Natural killer cell (primary cell): ENCODE measurements around the gene CCNJL. TPM values are rescaled to one million over a fixed set of nuclear protein-coding genes. Genes with fewer than 3 reads are reported as not detected.

Experiments
- ATAC-seq, 3 donors: fragments of 150-1000 bp in 2 of 3; fragments of 200-7000 bp in 1 of 3; cut with Tn5 transposase; 1 replicate in 1 of 3; 2 replicates in 2 of 3; pipeline ENCODE4 v1.10.0; 2021; ENCODE audit warnings: mild to moderate bottlenecking in 2 of 3, moderate library complexity in 2 of 3
- DNase-seq, 2 donors: peaks; one replicate each; pipeline versions ENCODE4 v3.0.0 to v3.0.0-alpha.2; 2013 to 2021; ENCODE audit warnings: mixed read lengths in 1 of 2
- H3K27ac ChIP-seq: one replicate; pipeline ENCODE4 v1.5.1; 2013; ENCODE audit warnings: mild to moderate bottlenecking, low read length
- H3K27me3 ChIP-seq: one replicate; pipeline ENCODE4 v1.6.1; 2013; ENCODE audit warnings: low read length; ENCODE audit not compliant: control insufficient read depth, insufficient read depth
- H3K36me3 ChIP-seq: one replicate; pipeline ENCODE4 v1.6.1; 2013; ENCODE audit warnings: low read length; ENCODE audit not compliant: control insufficient read depth, insufficient read depth
- H3K4me1 ChIP-seq: one replicate; pipeline ENCODE4 v1.6.1; 2013; ENCODE audit warnings: low read length; ENCODE audit not compliant: control insufficient read depth, insufficient read depth
- H3K4me3 ChIP-seq: one replicate; pipeline ENCODE4 v1.5.1; 2013; ENCODE audit warnings: low read length
- H3K9me3 ChIP-seq: one replicate; pipeline ENCODE4 v1.6.1; 2013; ENCODE audit warnings: low read length; ENCODE audit not compliant: control insufficient read depth, insufficient read depth
- H3K27ac Mint-ChIP-seq, 2 donors: one replicate each; pipeline ENCODE4 v1.8.0; 2022; ENCODE audit warnings: mild to moderate bottlenecking in 2 of 2, mixed read lengths in 2 of 2, moderate library complexity in 1 of 2
- H3K27me3 Mint-ChIP-seq, 2 donors: one replicate each; pipeline ENCODE4 v1.8.0; 2022; ENCODE audit warnings: low read depth in 2 of 2, mixed read lengths in 2 of 2
- H3K36me3 Mint-ChIP-seq: one replicate; pipeline ENCODE4 v1.8.0; 2022; ENCODE audit warnings: mixed read lengths
- H3K4me1 Mint-ChIP-seq, 2 donors: one replicate each; pipeline ENCODE4 v1.8.0; 2022; ENCODE audit warnings: mixed read lengths in 2 of 2
- H3K4me3 Mint-ChIP-seq: one replicate; pipeline ENCODE4 v1.8.0; 2022; ENCODE audit warnings: mild to moderate bottlenecking, moderate library complexity, mixed read lengths
- H3K9me3 Mint-ChIP-seq, 2 donors: one replicate each; pipeline ENCODE4 v1.8.0; 2022; ENCODE audit warnings: mixed read lengths in 2 of 2
- WGBS: methylation state at CpG from one replicate; pipeline ENCODE4 v1.1.7; 2013; ENCODE audit warnings: missing lambda C conversion rate; ENCODE audit not compliant: insufficient coverage; 5-methylcytosine and 5-hydroxymethylcytosine counted together
- intact Hi-C: fragments of 100-400 bp; cut with micrococcal nuclease; formaldehyde crosslinking; loops from one replicate; pipeline ENCODE4 v1.14.2; 2022
- total RNA-seq, 4 donors: library from RNA; stranded (reverse); fragments of 120-200 nt in 1 of 4; gene quantifications; one replicate each; pipeline versions ENCODE4 v1.2.3 to v1.2.4, GENCODE V29; 2013 to 2022
- TF ChIP-seq, protein P1 (sequence below): fragments of 200-600 bp; IDR thresholded peaks from one replicate; pipeline ENCODE4 v1.8.0; 2022; ENCODE audit warnings: antibody characterized with exemption

CCNJL gene
- total RNA-seq, 3 donors from 2014 or later (not counting 1 experiment from before 2014, with no cell fraction given), result 19.9 to 32.1 (median 20.7) TPM

DNA sequence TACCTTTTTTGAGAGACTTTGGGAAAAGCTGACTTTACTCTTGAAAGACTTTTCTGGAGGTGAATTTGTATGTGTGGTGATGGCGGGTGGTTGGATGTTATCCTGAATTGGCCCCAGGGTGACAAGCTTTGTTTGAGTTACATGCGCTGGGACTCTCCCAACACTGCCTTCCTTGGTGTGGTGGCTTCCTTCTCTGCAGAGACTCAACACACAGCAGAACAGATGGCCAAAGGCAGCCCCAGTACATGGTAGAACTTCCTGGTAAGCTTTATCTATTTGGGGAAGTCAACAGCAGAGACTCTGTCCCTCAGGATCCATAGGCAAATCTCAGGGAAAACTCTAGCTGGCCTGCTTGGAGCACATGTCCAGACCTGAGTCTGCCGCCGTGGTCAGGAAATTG, 39.9 kb upstream of the CCNJL start:
- H3K4me1 Mint-ChIP-seq, result no peaks in the 10 kb centered on the region

GRCh38 chr5:160349935-160350303, 37.6 kb upstream of the CCNJL start:
- Mint-ChIP-seq H3K36me3 (no peaks in the 10 kb centered on the region), H3K4me3 (no peak overlapping the region), H3K4me1 (no peaks in the 10 kb centered on the region), H3K9me3 (no peaks in the 10 kb centered on the region), H3K27me3 (peaks cover 0 to 2% of the 10 kb centered on the region in 2 donors), H3K27ac (no peak overlapping the region)
- intact Hi-C loops, result no loop called here
- Histone ChIP-seq H3K36me3 (no peaks in the 10 kb centered on the region), H3K9me3 (no peaks in the 10 kb centered on the region), H3K27ac (no peak overlapping the region), H3K4me1 (peaks cover 6% of the 10 kb centered on the region), H3K27me3 (no peaks in the 10 kb centered on the region), H3K4me3 (no peak overlapping the region)
- ATAC-seq, result no peak
- no peak for DNase-seq
- 74% methylated on average over 3 of the region's 4 CpGs for WGBS
- TF ChIP-seq, protein P1, sequence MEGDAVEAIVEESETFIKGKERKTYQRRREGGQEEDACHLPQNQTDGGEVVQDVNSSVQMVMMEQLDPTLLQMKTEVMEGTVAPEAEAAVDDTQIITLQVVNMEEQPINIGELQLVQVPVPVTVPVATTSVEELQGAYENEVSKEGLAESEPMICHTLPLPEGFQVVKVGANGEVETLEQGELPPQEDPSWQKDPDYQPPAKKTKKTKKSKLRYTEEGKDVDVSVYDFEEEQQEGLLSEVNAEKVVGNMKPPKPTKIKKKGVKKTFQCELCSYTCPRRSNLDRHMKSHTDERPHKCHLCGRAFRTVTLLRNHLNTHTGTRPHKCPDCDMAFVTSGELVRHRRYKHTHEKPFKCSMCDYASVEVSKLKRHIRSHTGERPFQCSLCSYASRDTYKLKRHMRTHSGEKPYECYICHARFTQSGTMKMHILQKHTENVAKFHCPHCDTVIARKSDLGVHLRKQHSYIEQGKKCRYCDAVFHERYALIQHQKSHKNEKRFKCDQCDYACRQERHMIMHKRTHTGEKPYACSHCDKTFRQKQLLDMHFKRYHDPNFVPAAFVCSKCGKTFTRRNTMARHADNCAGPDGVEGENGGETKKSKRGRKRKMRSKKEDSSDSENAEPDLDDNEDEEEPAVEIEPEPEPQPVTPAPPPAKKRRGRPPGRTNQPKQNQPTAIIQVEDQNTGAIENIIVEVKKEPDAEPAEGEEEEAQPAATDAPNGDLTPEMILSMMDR, result no peak

More for the DNA sequence above, 39.9 kb upstream of the CCNJL start:
- Mint-ChIP-seq H3K27me3 (peaks cover 2% of the 10 kb centered on the region in 2 donors), H3K36me3 (no peaks in the 10 kb centered on the region), H3K27ac (no peak overlapping the region), H3K9me3 (no peaks in the 10 kb centered on the region), H3K4me3 (no peak overlapping the region)
- Histone ChIP-seq H3K4me1 (no peaks in the 10 kb centered on the region), H3K27me3 (no peaks in the 10 kb centered on the region), H3K4me3 (no peak overlapping the region), H3K27ac (no peak overlapping the region), H3K9me3 (no peaks in the 10 kb centered on the region), H3K36me3 (no peaks in the 10 kb centered on the region)
- intact Hi-C loops, result no loop called here
- 95% methylated on average over 4 of the region's 4 CpGs for WGBS
- TF ChIP-seq, protein P1, result no peak
- ATAC-seq, result no peak
- no peak for DNase-seq

- Mint-ChIP-seq H3K27ac (no peak overlapping the region), H3K9me3 (no peaks in the 10 kb centered on the region), H3K4me3 (no peak overlapping the region), H3K27me3 (peaks cover 0 to 2% of the 10 kb centered on the region in 2 donors), H3K36me3 (no peaks in the 10 kb centered on the region), H3K4me1 (no peaks in the 10 kb centered on the region)
- Histone ChIP-seq H3K27me3 (no peaks in the 10 kb centered on the region), H3K4me3 (no peak overlapping the region), H3K36me3 (no peaks in the 10 kb centered on the region), H3K27ac (no peak overlapping the region), H3K4me1 (peaks cover 6% of the 10 kb centered on the region), H3K9me3 (no peaks in the 10 kb centered on the region)
- ATAC-seq (no peak), DNase-seq (no peak)
- intact Hi-C loops, result no loop called here
- TF ChIP-seq, protein P1, result no peak
- 94% methylated on average over 27 of the region's 27 CpGs for WGBS
These were observed 37.0 kb upstream of the CCNJL start for GRCh38 chr5:160349249-160349934.

GRCh38 chr5:160348080-160348479, 35.7 kb upstream of the CCNJL start:
- Histone ChIP-seq H3K36me3 (no peaks in the 10 kb centered on the region), H3K4me1 (peaks cover 10% of the 10 kb centered on the region), H3K27ac (no peak overlapping the region), H3K27me3 (no peaks in the 10 kb centered on the region), H3K4me3 (no peak overlapping the region), H3K9me3 (no peaks in the 10 kb centered on the region)
- 89% methylated on average over 11 of the region's 11 CpGs for WGBS
- TF ChIP-seq, protein P1, result no peak
- H3K9me3 Mint-ChIP-seq, result no peaks in the 10 kb centered on the region
- no peaks in the 10 kb centered on the region for H3K27me3 Mint-ChIP-seq
- no peak for ATAC-seq
- H3K36me3 Mint-ChIP-seq, result no peaks in the 10 kb centered on the region
- no peak overlapping the region for H3K27ac Mint-ChIP-seq
- no peak overlapping the region for H3K4me3 Mint-ChIP-seq
- DNase-seq, result no peak
- intact Hi-C loops, result no loop called here
- peaks cover 0 to 6% of the 10 kb centered on the region in 2 donors for H3K4me1 Mint-ChIP-seq
